ENCODE measurements around the gene C1QTNF6.

C1QTNF6 gene

GRCh38 chr22:37139762-37140161, 48.3 kb downstream of the C1QTNF6 start:
- no peak for DNase-seq

- DNase-seq, result no peak
These were observed 49.0 kb downstream of the C1QTNF6 start for GRCh38 chr22:37138849-37139561.

- DNase-seq, result no peak
These were observed 50.0 kb downstream of the C1QTNF6 start for GRCh38 chr22:37137903-37138665.

DNA sequence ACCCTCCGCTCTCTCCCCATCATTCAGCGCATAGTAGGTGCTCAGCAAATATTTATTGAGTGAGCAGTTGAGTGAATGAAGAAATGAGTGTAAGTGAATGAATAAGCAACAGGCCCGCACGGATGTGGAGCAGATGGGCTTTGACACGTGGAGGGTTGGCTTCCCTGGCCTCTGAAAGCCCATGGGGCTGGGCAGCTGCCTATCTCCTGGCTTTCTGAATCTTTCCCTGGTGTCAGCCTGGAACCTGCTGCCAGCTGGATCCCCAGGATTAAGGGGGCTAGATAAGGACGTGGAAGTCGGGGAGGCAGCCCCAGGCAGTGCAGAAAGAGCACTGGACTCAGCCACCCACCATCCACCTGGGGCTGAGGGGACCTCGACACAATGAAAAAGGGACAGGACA, 50.9 kb downstream of the C1QTNF6 start:
- DNase-seq, result no peak

DNA sequence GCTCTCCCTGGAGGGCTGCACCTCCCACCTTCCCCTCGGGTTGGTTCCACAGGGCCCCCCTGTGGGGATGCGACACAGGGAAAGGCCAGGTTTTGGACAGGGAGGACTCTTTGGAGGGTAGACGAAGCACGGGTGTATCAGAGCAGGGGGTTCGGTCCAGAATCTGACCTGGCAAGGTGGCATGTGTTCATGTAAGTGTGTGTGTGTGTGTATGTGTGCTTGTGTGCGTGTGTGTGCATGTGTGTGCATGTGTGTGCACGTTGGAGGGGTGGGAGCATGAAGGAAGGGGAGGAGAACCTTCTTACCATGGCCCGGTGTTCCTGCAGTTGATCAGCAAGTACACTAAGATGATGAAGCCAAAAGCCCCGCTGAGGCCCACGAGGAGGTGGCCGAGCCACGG, 53.0 kb downstream of the C1QTNF6 start:
- DNase-seq, result no peak

DNA sequence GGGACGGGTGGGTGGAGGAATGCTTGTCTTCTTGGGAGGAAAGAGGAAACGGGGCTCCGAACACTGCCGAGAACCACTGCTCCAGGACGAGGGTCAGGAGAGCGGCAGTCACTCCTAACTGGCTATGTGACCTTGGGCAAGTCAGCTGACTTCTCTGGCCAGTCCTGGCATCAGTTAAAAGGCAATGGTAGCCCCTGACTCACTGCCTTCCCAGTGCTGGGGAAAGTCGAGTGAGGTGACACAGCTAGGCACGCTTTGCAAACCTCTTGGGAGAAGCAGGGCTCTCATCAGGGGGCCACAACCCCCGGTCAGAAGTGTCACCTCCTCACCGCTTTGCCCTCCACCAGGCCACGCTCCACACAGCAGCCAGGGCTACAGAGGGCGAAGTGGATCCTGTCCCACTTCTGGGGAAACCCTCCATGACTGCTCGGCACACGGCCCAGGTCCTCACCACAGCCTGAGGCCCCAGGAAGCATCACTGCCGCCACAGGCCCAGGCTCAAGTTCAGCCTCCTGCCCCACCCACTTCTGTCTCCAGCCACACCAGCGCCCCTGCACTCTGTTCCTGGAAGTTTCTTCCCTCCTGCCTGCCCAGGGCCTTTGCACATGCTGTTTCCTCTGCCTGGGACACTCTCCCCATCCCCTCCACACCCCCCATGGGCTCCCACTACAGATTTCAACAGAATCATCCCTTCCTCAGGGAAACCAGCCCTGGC, 54.6 kb downstream of the C1QTNF6 start:
- DNase-seq, result no peak

GRCh38 chr22:37132773-37133172, 55.3 kb downstream of the C1QTNF6 start:
- no peak for DNase-seq
